ENCODE data around the gene CCT4.
"Not testable (repeated sequence)": the region's sequence is repeated elsewhere in the genome, so short reads cannot be mapped to it uniquely, and the experiment has no call there.

Gene CCT4

DNA sequence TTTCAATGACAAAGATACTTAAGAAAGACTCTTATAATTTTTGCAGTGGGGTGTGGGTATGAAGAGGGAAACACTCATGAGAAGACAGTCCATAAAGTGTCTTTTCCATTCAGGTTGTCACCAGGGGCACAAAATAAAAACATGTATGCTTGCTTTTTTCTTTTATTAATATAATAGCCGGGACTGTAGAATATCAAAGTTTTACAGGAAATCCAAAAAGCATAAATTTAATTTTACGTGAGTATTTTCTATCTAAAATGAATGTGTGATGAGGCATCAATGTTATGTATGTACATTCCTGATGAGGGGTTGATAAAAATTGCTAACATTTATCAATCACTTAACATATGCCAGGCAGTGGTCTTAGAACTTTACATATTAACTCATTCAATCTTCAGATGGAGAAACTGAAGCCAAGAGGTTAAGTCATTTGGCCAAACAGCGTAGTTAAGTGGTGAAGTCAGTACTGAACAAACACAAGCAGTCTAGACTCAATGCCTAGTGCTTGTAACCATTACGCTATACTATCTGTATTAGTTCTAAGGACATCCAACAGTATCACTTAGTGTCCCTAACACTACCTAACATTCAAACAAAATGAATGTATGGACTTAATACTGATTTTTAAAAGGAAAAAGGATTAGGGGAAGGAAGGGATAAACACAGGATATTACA is 10.7 kb downstream of the CCT4 start:
- FAIRE-seq: no peak

DNA sequence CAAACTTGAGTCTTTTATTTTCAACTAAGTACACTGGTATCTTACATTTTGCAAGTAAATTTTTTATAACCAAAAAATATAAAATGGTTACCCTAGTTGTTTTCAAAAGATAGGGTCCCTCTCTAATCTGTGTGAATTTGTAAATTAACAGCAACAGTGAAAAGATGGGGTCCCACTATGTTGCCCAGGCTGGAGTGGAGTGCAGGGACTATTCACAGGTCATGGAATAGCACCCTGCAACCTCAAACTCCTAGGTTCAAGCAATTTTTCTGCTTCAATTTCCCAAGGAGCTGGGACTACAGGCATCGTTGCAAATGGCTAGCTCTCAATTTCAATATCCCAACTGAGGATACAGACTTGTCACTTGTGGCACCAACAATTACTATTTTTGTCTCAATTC is 12.1 kb downstream of the CCT4 start:
- FAIRE-seq: no peak

DNA sequence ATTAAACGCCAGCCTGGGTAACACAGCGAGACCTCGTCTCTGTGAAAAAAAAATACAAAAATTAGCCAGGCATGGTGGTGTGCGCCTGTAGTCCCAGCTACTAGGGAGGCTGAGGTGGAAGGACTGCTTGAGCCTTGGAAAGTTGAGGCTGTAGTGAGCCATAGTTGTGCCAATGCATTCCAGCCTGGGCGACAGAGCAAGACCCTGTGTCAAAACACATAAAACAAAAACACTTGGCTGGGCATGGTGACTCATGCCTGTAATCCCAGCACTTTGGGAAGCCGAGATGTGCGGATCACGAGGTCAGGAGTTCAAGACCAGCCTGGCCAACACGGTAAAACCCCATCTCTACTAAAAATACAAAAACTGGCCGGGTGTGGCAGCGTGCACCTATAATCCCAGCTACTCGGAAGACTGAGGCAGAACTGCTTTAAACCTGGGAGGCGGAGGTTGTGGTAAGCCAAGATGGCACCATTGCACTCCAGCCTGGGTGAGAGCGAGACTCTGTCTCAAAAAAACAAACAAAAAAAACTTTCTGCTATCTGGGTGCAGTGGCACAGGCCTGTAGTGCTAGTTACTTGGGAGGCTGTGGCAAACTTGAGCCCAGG is 21.9 kb downstream of the CCT4 start:
- not testable (repeated sequence) for FAIRE-seq

DNA sequence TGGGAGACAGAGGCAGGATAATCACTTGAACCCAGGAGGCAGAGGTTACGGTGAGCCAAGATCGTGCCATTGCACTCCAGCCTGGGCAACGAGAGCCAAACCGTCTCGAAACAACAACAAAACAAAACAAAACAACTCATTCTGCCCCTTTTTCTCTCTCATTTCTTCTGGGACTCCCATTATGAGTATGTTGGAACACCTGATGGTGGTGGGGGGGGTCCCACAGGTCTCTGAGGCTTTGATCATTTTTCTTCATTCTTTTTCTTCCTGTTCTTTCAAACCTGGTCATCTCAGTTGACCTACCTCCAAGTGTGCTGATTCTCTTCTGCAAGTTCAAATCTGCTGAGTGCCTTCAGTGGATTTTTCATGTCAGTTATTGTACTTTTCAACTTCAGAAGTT is 26.4 kb downstream of the CCT4 start:
- no peak for FAIRE-seq

DNA sequence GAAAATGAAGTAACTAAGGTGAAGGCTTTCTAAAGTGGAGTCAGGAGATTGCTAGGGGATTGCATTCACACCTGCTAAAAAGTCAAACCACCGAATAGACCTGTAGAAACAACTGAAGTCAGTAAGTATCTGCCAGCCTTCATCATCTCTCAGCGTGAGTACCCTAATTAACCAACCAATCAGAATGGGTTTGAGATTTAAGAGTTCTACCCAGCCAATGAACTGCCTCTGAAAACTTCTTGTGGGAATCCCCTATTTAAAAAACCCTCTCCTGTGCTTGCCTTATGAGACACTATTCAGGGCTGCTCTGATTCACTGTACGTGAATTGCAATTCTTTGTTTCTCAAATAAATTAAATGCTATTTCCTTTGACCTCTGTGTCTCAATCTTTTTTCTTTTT is 31.2 kb downstream of the CCT4 start:
- FAIRE-seq: no peak

DNA sequence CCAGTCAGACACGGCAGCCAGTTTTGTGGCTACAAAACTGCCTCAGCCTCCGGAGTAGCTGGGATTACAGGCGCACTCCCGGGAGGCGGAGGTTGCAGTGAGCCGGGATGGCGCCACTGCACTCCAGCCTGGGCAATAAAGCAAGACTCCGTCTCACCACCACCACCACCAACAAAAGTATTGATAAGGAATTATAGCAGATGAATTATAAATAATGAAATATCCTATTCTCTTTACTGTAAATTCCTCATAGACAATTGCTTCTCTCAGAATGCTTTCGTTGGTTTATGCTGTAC is 33.2 kb downstream of the CCT4 start:
- no peak for FAIRE-seq

DNA sequence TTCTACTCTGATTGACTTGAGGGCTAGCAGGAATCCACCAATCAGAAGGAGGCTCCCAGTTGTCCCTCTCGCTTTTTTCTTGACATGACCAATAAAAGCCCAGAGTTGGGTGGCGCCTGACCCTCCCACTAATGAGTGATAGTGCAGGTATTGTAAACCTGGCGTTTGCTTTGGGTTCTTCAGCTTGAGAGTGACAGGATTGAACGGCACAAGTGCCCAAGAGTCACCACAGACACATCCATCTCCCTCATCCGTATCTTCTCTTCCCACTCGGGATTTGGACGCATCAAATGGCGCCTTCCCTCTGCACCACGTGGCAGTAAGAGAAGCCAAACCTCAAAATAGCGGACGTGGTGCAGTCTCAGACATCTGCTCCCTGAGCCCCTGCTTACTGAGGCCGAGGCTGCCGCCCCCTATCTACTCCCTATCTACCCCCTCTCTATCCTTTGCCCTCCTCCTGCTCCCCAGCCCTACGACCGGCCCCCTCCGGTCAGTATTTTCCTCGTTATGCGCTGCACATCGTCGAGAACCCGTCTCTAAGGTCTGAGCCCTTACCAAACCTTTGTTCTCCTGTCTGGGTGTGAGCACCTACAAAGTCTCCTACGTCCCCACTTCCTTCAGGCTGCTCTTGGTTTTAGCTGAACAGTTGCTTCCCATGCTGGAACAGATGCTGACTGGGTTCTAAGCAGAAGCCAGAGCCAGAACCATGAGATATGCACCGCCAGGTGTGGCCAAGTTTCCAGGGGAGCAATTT is 33.7 kb downstream of the CCT4 start:
- FAIRE-seq: no peak

DNA sequence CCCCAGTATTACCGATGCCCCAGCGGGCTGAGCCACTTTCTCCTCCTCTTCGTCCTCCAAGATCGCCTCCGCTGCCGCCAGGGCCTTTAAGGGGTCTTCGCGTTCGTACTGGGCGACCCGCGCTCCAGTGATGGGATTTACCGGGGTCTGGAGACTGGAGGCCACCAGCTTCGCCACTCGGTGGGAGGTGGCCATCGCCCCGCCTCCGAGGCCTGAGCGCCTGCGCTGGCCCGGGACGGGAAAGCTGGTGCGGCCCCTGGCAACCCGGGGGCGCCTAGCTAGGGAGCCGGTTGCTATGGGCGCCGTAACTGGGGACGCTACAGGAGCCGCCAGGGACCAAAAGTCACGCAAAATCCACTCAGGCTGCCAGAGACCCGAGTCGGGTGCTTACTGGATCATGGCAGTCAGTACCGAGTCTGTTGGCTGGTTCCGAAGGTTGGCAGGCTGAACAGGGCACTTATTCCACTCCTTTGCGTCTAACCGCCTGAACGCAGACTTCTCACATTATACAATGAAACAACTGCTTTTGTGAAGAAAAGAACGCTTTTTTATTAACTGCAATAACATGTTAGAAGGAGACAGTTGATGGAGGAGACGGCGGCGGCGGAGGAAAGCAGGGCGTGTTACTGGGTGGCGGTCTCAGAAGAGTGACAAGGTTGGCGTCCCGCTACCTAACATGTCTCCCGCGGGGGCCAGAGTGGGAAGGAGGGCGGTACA is 34.5 kb downstream of the CCT4 start, which contains the start of gene FAM161A:
FAM161A (minus strand) TSS at position 214 of the 717 bp plus-strand sequence; CDS start at position 195, 19 bp downstream.
- FAIRE-seq: no peak

DNA sequence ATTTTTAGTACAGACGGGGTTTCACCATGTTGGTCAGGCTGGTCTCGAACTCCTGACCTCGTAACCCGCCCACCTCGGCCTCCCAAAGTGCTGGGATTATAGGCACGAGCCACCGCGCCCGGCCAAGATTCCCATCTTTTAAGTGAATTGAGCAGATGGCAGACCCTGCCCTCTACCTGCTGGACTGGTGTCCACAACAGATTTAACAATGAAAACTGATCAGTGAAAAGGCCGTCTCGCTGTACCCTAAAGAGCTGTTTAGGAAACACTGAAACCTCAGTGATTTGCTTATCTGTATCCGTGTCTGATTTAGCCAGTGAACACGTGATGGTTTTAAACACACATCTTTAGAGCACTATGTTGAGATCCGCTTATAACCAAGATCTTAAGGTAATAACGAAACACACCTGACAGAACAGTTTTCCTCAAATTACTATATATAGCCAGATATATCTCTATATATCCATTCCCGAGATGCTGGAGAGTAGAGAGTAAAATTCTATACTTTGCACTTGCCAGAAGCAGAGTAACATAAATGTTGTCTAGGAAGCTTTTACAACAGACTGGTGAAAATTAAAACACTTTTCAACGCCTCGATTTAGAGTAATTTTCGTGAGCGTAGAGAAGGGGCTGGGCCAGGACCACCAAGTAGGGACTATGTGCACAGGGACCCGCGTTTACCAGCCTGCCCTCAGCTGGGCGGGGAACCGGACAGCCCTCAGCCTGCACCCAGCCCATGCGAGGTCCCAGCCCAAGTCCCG is 35.2 kb downstream of the CCT4 start:
- no peak for FAIRE-seq

DNA sequence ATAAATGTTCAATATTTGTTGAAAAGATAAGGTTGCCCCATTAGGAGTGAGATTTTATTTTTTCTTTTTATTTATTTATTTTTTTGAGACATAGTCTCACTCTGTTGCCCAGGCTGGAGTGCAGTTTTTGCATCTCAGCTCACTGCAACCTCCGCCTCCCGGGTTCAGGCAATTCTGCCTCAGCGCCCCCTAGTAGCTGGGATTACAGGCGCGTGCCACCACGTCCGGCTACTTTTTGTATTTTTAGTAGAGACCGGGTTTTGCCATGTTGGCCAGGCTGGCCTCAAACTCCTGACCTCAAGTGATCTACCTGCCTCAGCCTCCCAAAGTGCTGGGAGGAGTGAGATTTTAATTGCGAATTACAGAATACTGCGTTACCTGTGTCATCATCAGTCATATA is 37.2 kb downstream of the CCT4 start:
- not testable (repeated sequence) for FAIRE-seq

DNA sequence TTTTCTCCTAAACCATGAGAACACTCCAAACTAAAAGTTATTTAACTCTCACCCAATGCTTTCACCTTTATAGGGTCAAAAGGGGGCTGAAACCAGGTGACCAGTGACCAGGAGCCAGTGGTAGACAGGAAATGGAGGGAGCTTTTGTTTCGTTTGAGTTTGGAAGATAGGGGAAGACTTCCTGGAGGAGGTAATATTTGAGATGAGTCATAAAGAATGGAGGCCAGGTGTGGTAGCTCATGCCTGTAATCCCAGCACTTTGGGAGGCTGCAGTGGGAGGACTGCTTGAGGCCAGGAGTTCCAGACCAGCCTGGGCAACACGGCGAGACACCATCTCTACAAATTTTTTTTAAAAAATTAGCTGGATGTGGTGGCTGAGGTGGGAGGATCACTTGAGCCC is 43.1 kb downstream of the CCT4 start:
- FAIRE-seq: no peak

DNA sequence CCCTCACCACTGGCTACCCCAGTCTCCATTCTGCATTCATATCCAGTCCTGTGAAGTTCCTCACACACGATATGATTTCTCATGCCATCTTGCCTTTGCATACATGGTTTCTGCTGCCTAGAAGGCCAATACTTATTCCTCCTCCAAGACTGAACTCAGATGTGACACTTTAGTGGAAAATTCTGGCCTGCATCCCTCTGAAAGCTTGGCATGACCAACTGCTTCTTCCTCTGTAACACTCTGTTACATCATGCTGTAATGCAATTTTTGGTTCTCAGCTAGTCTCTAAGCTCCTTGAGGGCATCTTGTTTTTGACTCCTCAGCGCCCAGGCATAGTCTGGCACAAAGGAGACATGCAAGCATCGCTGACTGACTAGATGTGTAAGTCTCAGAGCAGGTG is 47.2 kb downstream of the CCT4 start:
- FAIRE-seq: no peak

DNA sequence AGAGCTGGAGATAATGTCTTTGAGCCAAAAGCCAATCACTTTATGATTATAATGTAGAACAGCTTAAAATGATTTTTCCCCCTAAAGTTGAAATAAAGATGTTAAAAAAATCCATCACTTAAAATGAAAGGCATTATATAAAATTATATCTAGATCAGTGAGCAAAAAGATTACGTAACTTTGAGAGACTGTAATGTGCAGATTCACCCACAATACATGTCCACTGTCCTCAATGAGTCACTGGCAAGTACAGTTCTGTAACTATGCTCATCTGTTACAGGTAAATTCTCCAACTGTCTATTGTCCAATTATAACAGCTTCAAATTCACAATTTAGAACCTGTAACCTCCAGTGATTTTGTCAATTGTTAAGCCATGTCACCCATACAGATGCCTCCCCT is 53.6 kb downstream of the CCT4 start:
- no peak for FAIRE-seq

DNA sequence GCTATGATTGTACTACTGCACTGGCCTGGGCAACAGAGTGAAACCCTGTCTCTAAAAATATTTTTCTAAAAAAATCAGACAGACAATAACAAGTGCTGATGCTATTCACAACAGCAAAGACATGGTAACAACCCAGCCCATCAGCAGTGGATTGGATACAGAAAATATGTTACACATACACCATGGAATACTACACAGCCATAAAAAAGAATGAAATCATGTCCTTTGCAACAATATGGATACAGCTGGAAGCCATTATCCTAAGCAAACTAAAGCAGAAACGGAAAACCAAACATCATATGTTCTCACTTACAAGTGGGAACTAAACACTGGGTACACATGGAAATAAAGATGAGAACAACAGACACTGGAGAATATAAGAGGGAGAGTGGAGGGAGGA is 54.5 kb downstream of the CCT4 start:
- no peak for FAIRE-seq

DNA sequence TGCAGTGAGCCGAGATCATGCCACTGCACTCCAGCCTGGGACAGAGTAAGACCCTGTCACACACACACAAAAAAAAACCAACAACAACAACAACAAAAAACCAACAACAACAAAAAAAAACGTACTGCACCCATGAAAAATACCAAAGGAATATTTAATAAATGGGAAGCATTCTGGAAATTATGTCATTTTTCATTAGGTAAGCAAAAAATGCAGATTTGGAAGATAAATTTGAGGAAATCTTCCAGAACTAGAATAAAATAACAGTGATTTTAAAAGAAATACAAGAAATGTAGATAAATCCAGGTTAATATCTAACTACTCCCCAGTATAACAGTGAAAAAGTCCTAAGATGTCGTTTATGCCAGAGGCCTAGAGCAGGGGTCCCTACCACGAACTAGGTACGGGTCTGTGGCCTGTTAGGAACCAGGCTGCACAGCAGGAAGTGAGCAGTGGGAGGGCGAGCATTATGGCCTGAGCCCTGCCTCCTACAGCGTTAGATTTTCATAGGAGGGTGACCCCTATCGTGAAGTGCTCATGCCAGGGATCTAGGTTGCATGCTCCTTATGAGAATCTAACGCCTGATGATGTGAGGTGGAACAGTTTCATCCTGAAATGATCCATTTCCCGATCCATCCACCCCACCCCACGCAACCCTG is 56.1 kb downstream of the CCT4 start:
- no peak for FAIRE-seq

DNA sequence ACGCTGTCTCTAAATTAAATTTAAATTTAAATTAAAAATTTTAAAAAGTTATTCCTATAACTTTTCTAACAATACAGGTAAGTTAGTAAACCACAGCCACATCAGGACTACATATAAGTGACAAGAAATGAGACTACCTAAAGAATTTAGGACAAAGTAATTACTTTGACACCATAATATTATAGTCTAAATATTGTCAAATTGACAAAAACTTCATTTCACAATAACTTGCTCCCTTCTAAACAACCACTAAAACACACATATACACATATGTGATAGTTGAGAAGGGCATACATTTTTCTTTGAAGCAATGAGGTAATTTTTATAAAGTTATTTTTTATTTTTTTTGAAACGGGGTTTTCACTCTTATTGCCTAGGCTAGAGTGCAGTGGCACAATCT is 66.2 kb downstream of the CCT4 start:
- FAIRE-seq: no peak

All from colon (tissue), 2 donors.